NCI-H1436 treated with DMSO at 0.1 percent for 48 hours (cell line): Measurements from ENCODE around the gene CPD.

Experiments
- DNase-seq: peaks from one replicate; lab custom pipeline; 2025; lab: John Stamatoyannopoulos, UW

Gene CPD

GRCh38 chr17:30506481-30506880 is 127.8 kb downstream of the CPD start:
- DNase-seq = no peak

- no peak for DNase-seq
Observed at GRCh38 chr17:30513346-30513745, 134.6 kb downstream of the CPD start.

GRCh38 chr17:30514895-30515596 is 136.3 kb downstream of the CPD start:
- no peak for DNase-seq

GRCh38 chr17:30517786-30518185 is 139.1 kb downstream of the CPD start:
- DNase-seq = no peak

GRCh38 chr17:30519166-30519565 is 140.4 kb downstream of the CPD start:
- no peak for DNase-seq
